LNCaP clone FGC (cell line): ENCODE data around the gene DSCAM.

ENCODE experiments used
- DNase-seq: peaks from one replicate; pipeline ENCODE4 v3.0.0-alpha.2; 2011; ENCODE audit warnings: low read depth
- H3K4me3 ChIP-seq: 2 replicates; pipeline ENCODE4 v1.5.1; 2011; ENCODE audit warnings: mild to moderate bottlenecking, low read depth, low read length, control low read depth
- CTCF ChIP-seq: IDR thresholded peaks from 2 replicates; pipeline ENCODE4 v1.5.1; 2012; ENCODE audit warnings: mild to moderate bottlenecking; ENCODE audit not compliant: control insufficient read depth, insufficient read depth; ENCODE audit errors: extremely low read depth

Gene DSCAM

DNA sequence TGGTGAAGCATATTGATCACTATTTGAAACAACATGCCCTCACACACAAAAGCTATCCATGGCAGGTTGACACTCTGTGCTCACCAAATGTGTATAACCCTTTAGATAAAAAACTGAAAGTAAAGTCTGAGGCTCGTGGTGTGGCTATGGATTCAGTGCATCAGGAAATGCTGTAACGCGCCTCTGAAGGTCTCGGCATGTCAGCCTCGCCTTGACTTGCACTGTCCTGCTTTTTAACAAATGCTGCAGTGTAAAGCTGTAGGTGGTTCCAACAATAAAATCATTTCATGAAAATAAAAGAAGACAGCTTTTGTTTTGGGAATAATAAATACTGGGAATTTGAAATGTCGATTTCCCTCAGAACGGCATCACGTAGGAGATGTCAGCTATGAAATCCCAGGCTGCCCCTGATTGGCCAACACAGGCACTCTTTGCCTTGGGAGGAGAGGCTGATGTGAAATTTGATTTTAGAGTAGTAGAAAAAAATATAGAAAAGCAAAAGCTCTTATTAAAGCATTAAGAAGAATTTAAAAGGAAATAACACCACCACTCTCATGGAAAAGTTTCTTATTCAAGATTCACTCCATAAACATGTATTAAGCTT, 168.2 kb downstream of the DSCAM start:
- no peak for DNase-seq
- TF ChIP-seq CTCF = no peak
- H3K4me3 ChIP-seq = no peak overlapping the region

- no peak overlapping the region for H3K4me3 ChIP-seq
- no peak for DNase-seq
- TF ChIP-seq CTCF = no peak
These were observed 171.9 kb downstream of the DSCAM start for GRCh38 chr21:40675017-40675416.

GRCh38 chr21:40672602-40673001, 174.4 kb downstream of the DSCAM start:
- no peak for TF ChIP-seq CTCF
- no peak for DNase-seq
- no peak overlapping the region for H3K4me3 ChIP-seq

DNA sequence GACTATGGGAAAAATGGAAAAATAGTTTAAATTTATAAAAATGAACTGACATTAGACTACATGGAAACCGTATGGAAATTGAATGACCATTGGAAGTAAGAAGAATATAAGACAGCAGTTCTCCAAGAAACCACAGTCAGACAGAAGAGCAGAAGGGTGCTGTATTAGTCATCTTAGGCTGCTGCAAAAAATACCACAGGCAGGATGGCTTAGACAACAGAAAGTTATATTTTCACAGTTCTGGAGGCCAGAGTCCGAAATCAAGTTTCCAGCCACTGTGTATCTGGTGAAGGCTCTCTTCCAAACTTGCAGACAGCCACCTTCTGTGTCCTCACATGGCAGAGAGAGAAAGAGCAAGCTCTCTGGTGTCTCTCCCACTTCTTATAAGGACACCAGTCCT, 175.2 kb downstream of the DSCAM start:
- DNase-seq = no peak
- TF ChIP-seq CTCF = no peak
- H3K4me3 ChIP-seq = no peak overlapping the region

DNA sequence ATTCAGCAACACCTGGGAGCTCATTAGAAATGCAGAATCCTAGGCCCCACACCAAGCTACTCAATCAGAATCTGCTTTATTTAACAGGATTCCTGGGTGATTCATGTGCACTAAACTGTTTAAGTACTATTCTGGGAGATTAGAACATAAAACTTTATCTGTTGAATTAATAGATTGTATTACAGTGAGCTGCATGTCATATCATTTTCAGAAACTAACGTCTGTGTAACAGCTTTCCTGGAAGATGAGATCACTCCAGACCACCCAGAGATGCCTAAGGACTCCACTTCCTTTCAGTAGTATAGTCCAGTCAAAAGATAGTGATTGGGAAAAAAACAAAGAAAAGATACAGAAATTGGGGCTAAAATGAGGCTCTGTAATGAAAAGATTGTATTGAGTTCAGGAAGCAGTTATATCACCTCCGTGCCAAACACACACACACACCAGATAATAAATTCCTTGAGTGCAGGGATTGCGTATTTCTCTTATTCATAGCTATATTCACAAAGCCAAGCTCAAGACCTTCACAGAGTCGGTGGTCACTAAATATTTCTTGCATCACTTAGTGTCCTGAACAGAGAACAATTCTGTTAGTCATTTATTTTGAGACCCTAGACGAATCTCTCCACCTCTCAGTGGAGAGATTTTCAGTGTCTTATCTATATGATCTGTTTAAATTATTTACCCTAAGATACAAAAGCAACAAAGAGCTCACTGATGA, 178.2 kb downstream of the DSCAM start:
- TF ChIP-seq CTCF = no peak
- H3K4me3 ChIP-seq = no peak overlapping the region
- no peak for DNase-seq

DNA sequence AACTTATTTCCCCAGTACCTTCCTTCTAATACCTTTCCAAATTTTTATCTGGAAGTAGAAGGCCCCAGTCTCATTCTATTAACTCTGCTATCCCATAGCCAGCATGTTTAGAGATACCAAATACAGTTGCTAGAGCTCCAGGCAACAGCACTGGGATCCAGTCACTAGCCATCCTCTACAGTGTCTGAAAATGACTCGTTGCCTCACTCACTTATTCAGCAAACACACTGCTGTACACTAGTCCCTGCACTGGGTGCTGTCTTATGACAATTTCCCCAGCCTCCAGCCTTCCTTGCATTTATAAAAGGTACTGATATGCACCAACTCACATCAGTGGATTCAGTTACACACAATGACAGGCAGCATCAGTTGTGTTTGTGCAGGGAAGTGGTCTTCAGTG, 179.0 kb downstream of the DSCAM start:
- TF ChIP-seq CTCF = no peak
- DNase-seq = no peak
- no peak overlapping the region for H3K4me3 ChIP-seq

GRCh38 chr21:40662889-40663288, 184.1 kb downstream of the DSCAM start:
- DNase-seq = no peak
- H3K4me3 ChIP-seq = no peak overlapping the region
- TF ChIP-seq CTCF = no peak
